HUES48 (cell line): Measurements from ENCODE around the gene INPP5D.
"Not testable (repeated sequence)": the region's sequence is repeated elsewhere in the genome, so short reads cannot be mapped to it uniquely, and the experiment has no call there.

ENCODE experiments used
- H3K27ac ChIP-seq: one replicate; pipeline ENCODE4 v1.7.0; 2013; ENCODE audit warnings: low read depth, low read length, inconsistent platforms
- H3K27me3 ChIP-seq: 2 replicates; pipeline ENCODE4 v1.6.1; 2013; ENCODE audit warnings: mild to moderate bottlenecking, low read length; ENCODE audit not compliant: control insufficient read depth, insufficient read depth
- H3K36me3 ChIP-seq: 2 replicates; pipeline ENCODE4 v1.6.1; 2013; ENCODE audit warnings: low read length; ENCODE audit not compliant: control insufficient read depth, insufficient read depth
- H3K4me1 ChIP-seq: 2 replicates; pipeline ENCODE4 v1.6.1; 2013; ENCODE audit warnings: mild to moderate bottlenecking, low read length; ENCODE audit not compliant: control insufficient read depth, insufficient read depth
- H3K4me3 ChIP-seq: 2 replicates; pipeline ENCODE4 v1.5.1; 2013; ENCODE audit warnings: mild to moderate bottlenecking, low read depth, low read length
- H3K9ac ChIP-seq: 2 replicates; pipeline ENCODE4 v1.6.1; 2013; ENCODE audit warnings: mild to moderate bottlenecking, low read depth, low read length, moderate library complexity
- H3K9me3 ChIP-seq: 2 replicates; pipeline ENCODE4 v1.6.1; 2013; ENCODE audit warnings: low read length; ENCODE audit not compliant: control insufficient read depth, insufficient read depth

The INPP5D gene

GRCh38 chr2:233148354-233148753, 88.2 kb downstream of the INPP5D start:
- H3K9ac ChIP-seq, result no peak overlapping the region
- no peaks in the 10 kb centered on the region for H3K9me3 ChIP-seq
- H3K27me3 ChIP-seq, result no peaks in the 10 kb centered on the region
- H3K36me3 ChIP-seq, result no peaks in the 10 kb centered on the region; the same call in 1 of the 2 replicates
- no peak overlapping the region for H3K27ac ChIP-seq
- no peaks in the 10 kb centered on the region for H3K4me1 ChIP-seq
- H3K4me3 ChIP-seq, result no peak overlapping the region

- no peak overlapping the region for H3K4me3 ChIP-seq
- no peak overlapping the region for H3K27ac ChIP-seq
- H3K27me3 ChIP-seq, result no peaks in the 10 kb centered on the region
- no peaks in the 10 kb centered on the region; the same call in 1 of the 2 replicates for H3K36me3 ChIP-seq
- H3K4me1 ChIP-seq, result 0 out of 2 replicates have a peak, but pooled peaks cover 5% of the 10 kb centered on the region
- no peak overlapping the region for H3K9ac ChIP-seq
- no peaks in the 10 kb centered on the region for H3K9me3 ChIP-seq
Observed at GRCh38 chr2:233152541-233152940, 92.4 kb downstream of the INPP5D start.

GRCh38 chr2:233153146-233153798, 93.1 kb downstream of the INPP5D start:
- no peaks in the 10 kb centered on the region for H3K9me3 ChIP-seq
- no peak overlapping the region for H3K9ac ChIP-seq
- H3K27me3 ChIP-seq, result no peaks in the 10 kb centered on the region
- H3K4me3 ChIP-seq, result no peak overlapping the region
- H3K4me1 ChIP-seq, result 0 out of 2 replicates have a peak, but pooled peaks cover 5% of the 10 kb centered on the region
- H3K36me3 ChIP-seq, result no peaks in the 10 kb centered on the region; the same call in 1 of the 2 replicates
- no peak overlapping the region for H3K27ac ChIP-seq

GRCh38 chr2:233156001-233156400, 95.9 kb downstream of the INPP5D start:
- H3K27me3 ChIP-seq, result no peaks in the 10 kb centered on the region
- H3K4me1 ChIP-seq, result 0 out of 2 replicates have a peak, but pooled peaks cover 5% of the 10 kb centered on the region
- H3K9me3 ChIP-seq, result no peaks in the 10 kb centered on the region
- H3K27ac ChIP-seq, result no peak overlapping the region
- H3K4me3 ChIP-seq, result no peak overlapping the region
- H3K36me3 ChIP-seq, result no peaks in the 10 kb centered on the region
- no peak overlapping the region for H3K9ac ChIP-seq

- not testable (repeated sequence) for H3K4me3 ChIP-seq, H3K27ac ChIP-seq, H3K27me3 ChIP-seq, H3K9ac ChIP-seq, H3K36me3 ChIP-seq, H3K9me3 ChIP-seq, H3K4me1 ChIP-seq
Observed at GRCh38 chr2:233156461-233156860, 96.3 kb downstream of the INPP5D start.

GRCh38 chr2:233161730-233162129, 101.6 kb downstream of the INPP5D start:
- H3K9ac ChIP-seq, result no peak overlapping the region
- H3K27me3 ChIP-seq, result no peaks in the 10 kb centered on the region
- H3K27ac ChIP-seq, result no peak overlapping the region
- no peak overlapping the region for H3K4me3 ChIP-seq
- no peaks in the 10 kb centered on the region; the same call in 1 of the 2 replicates for H3K4me1 ChIP-seq
- no peaks in the 10 kb centered on the region for H3K9me3 ChIP-seq
- peaks cover 5% of the 10 kb centered on the region; the same call in 1 of the 2 replicates for H3K36me3 ChIP-seq

- Histone ChIP-seq H3K4me1 (no peaks in the 10 kb centered on the region; the same call in 1 of the 2 replicates), H3K27me3 (no peaks in the 10 kb centered on the region), H3K4me3 (no peak overlapping the region), H3K36me3 (peaks cover 5% of the 10 kb centered on the region; the same call in 1 of the 2 replicates), H3K9me3 (no peaks in the 10 kb centered on the region), H3K9ac (no peak overlapping the region), H3K27ac (no peak overlapping the region)
Observed at GRCh38 chr2:233162770-233163169, 102.6 kb downstream of the INPP5D start.

- peaks cover 6% of the 10 kb centered on the region for H3K4me1 ChIP-seq
- H3K27ac ChIP-seq, result no peak overlapping the region
- no peaks in the 10 kb centered on the region for H3K27me3 ChIP-seq
- H3K4me3 ChIP-seq, result no peak overlapping the region
- no peak overlapping the region for H3K9ac ChIP-seq
- H3K36me3 ChIP-seq, result peaks cover 5% of the 10 kb centered on the region; the same call in 1 of the 2 replicates
- H3K9me3 ChIP-seq, result no peaks in the 10 kb centered on the region
Observed at GRCh38 chr2:233163486-233164103, 103.5 kb downstream of the INPP5D start.

GRCh38 chr2:233164128-233164635, 104.0 kb downstream of the INPP5D start:
- no peaks in the 10 kb centered on the region for H3K9me3 ChIP-seq
- H3K4me3 ChIP-seq, result no peak overlapping the region
- peaks cover 11% of the 10 kb centered on the region for H3K4me1 ChIP-seq

GRCh38 chr2:233164967-233165366, 104.8 kb downstream of the INPP5D start:
- no peaks in the 10 kb centered on the region for H3K9me3 ChIP-seq
- no peak overlapping the region for H3K4me3 ChIP-seq
- H3K27me3 ChIP-seq, result no peaks in the 10 kb centered on the region
- peaks cover 5% of the 10 kb centered on the region; the same call in 1 of the 2 replicates for H3K36me3 ChIP-seq
- H3K4me1 ChIP-seq, result peaks cover 11% of the 10 kb centered on the region
- no peak overlapping the region for H3K27ac ChIP-seq
- H3K9ac ChIP-seq, result no peak overlapping the region

More at GRCh38 chr2:233164128-233164635, 104.0 kb downstream of the INPP5D start:
- Histone ChIP-seq H3K27me3 (no peaks in the 10 kb centered on the region), H3K27ac (no peak overlapping the region), H3K36me3 (peaks cover 5% of the 10 kb centered on the region; the same call in 1 of the 2 replicates), H3K9ac (no peak overlapping the region)

GRCh38 chr2:233165543-233165894, 105.4 kb downstream of the INPP5D start:
- H3K9ac ChIP-seq, result no peak overlapping the region
- no peak overlapping the region for H3K4me3 ChIP-seq

More at GRCh38 chr2:233165543-233165894, 105.4 kb downstream of the INPP5D start:
- Histone ChIP-seq H3K27ac (no peak overlapping the region), H3K36me3 (peaks cover 5% of the 10 kb centered on the region; the same call in 1 of the 2 replicates), H3K9me3 (no peaks in the 10 kb centered on the region), H3K4me1 (peaks cover 11% of the 10 kb centered on the region), H3K27me3 (no peaks in the 10 kb centered on the region)
